HepG2 (cell line): ENCODE measurements around the gene SLC2A11. TPM values are rescaled to one million over a fixed set of nuclear protein-coding genes. Genes with fewer than 3 reads are reported as not detected.
A peak's percentile ranks its signal among the peaks of the same experiment; 100 is the strongest.

Experiments used
- ATAC-seq: fragments of 200-7000 bp; cut with Tn5 transposase; 3 replicates; pipeline ENCODE4 v1.9.1; 2020; ENCODE audit warnings: mild to moderate bottlenecking, moderate library complexity
- BruUV-seq: library from RNA; stranded (reverse); fragments of 400-500 nt; replicated peaks from 2 replicates; lab custom pipeline; 2021; lab: Mats Ljungman, UMichigan
- CTCF ChIA-PET: fragments of 300-600 bp; formaldehyde crosslinking; extraction: SDS; loops from one replicate; lab custom pipeline; 2021; ENCODE audit warnings: low total read pairs, inconsistent platforms, low intra/inter-chr PET ratio; lab: Yijun Ruan, JAX
- POLR2A ChIA-PET: fragments of 350-600 bp; sonication (Branson Sonifier 250); formaldehyde crosslinking; loops from one replicate; lab custom pipeline; 2020; ENCODE audit warnings: antibody characterized with exemption, inconsistent platforms; lab: Yijun Ruan, JAX
- DNase-seq: peaks from one replicate; pipeline ENCODE4 v3.0.0-alpha.2; 2015; ENCODE audit warnings: low spot score
- FAIRE-seq: peaks from 3 replicates; lab custom pipeline; 2011; peaks lifted over from hg19 to GRCh38; lab: Jason Lieb, UNC
- H2AFZ ChIP-seq: one replicate; pipeline ENCODE4 v1.6.1; 2011; ENCODE audit warnings: low read length, inconsistent platforms
- H3K27ac ChIP-seq: fragments of 300-600 bp; 3 replicates; pipeline ENCODE4 v1.8.0; 2011; ENCODE audit warnings: mixed run types, mild to moderate bottlenecking, mixed read lengths, low read length, inconsistent platforms; ENCODE audit not compliant: insufficient read depth; ENCODE audit errors: extremely low read length
- H3K27me3 ChIP-seq, 2 experiments: fragments of 200-600 bp in 1 of 2; 2 replicates in 1 of 2; 3 replicates in 1 of 2; pipeline versions ENCODE4 v1.6.0 to v1.8.0; 2011; ENCODE audit warnings: low read length in 2 of 2, mild to moderate bottlenecking in 2 of 2, moderate library complexity in 2 of 2, inconsistent platforms in 1 of 2; ENCODE audit not compliant: insufficient read depth in 2 of 2, control insufficient read depth in 1 of 2
- H3K36me3 ChIP-seq, 2 experiments: fragments of 200-600 bp in 1 of 2; replicated peaks in 1 of 2; 2 replicates in 1 of 2; 3 replicates in 1 of 2; pipeline versions ENCODE4 v1.5.1 to v1.8.0; 2011; ENCODE audit warnings: low read length in 2 of 2, inconsistent platforms in 1 of 2; ENCODE audit not compliant: insufficient read depth in 2 of 2, control insufficient read depth in 1 of 2
- H3K4me1 ChIP-seq: 2 replicates; pipeline ENCODE4 v1.5.1; 2012; ENCODE audit warnings: low read length, inconsistent platforms; ENCODE audit not compliant: insufficient read depth
- H3K4me2 ChIP-seq: 2 replicates; pipeline ENCODE4 v1.6.0; 2011; ENCODE audit warnings: low read depth, low read length, inconsistent platforms
- H3K4me3 ChIP-seq, 3 experiments: fragments of 200-600 bp in 1 of 3; sonication (generic), shearing (Covaris generic) in 1 of 3; replicated peaks in 1 of 3; 2 replicates each; pipeline ENCODE4 v1.5.1; 2011 to 2016; ENCODE audit warnings: low read length in 3 of 3, inconsistent platforms in 2 of 3, low read depth in 2 of 3, mild to moderate bottlenecking in 2 of 3, control low read depth in 1 of 3, mixed read lengths in 1 of 3; ENCODE audit not compliant: insufficient read depth in 1 of 3
- H3K79me2 ChIP-seq: one replicate; pipeline ENCODE4 v1.6.1; 2011; ENCODE audit warnings: low read length, inconsistent platforms; ENCODE audit not compliant: insufficient read depth
- H3K9ac ChIP-seq: 2 replicates; pipeline ENCODE4 v1.6.0; 2011; ENCODE audit warnings: mild to moderate bottlenecking, low read depth, low read length, inconsistent platforms; ENCODE audit not compliant: insufficient read depth
- H3K9me3 ChIP-seq: 2 replicates; pipeline ENCODE4 v1.5.1; 2012; ENCODE audit warnings: mild to moderate bottlenecking, low read length
- H4K20me1 ChIP-seq: 2 replicates; pipeline ENCODE4 v1.6.0; 2011; ENCODE audit warnings: inconsistent platforms, mild to moderate bottlenecking, low read length, moderate library complexity; ENCODE audit not compliant: insufficient read depth
- ATAD3A ChIP-seq: sonication (generic); formaldehyde crosslinking; IDR thresholded peaks from 2 replicates; pipeline ENCODE4 v1.4.0; 2020; ENCODE audit warnings: missing genetic modification reagents
- CEBPB ChIP-seq: IDR thresholded peaks from 2 replicates; pipeline ENCODE4 v1.6.1; 2011; ENCODE audit warnings: low read depth, low read length, improper control_type of control experiment, borderline replicate concordance
- DBP ChIP-seq: sonication (generic); formaldehyde crosslinking; IDR thresholded peaks from 2 replicates; pipeline ENCODE4 v1.4.0; 2020; ENCODE audit warnings: missing genetic modification reagents; ENCODE audit errors: not compliant biosample characterization
- GLMP ChIP-seq: sonication (generic); formaldehyde crosslinking; IDR thresholded peaks from 2 replicates; pipeline ENCODE4 v1.9.0; 2021; ENCODE audit warnings: missing genetic modification reagents, mild to moderate bottlenecking, borderline replicate concordance
- KDM3A ChIP-seq: IDR thresholded peaks from 2 replicates; pipeline ENCODE4 v1.6.1; 2018; ENCODE audit warnings: low read depth, missing compliant biosample characterization
- MAF1 ChIP-seq: sonication (generic); formaldehyde crosslinking; IDR thresholded peaks from 2 replicates; pipeline ENCODE4 v1.5.0; 2020; ENCODE audit warnings: missing genetic modification reagents, borderline replicate concordance
- NFE2L1 ChIP-seq: sonication (generic); formaldehyde crosslinking; IDR thresholded peaks from 2 replicates; pipeline ENCODE4 v1.4.0; 2020; ENCODE audit warnings: missing genetic modification reagents, mild to moderate bottlenecking, borderline replicate concordance
- RARG ChIP-seq: sonication (generic); formaldehyde crosslinking; IDR thresholded peaks from 2 replicates; pipeline ENCODE4 v1.4.0; 2020; ENCODE audit warnings: low read depth, mild to moderate bottlenecking, missing genetic modification reagents
- SRSF9 ChIP-seq: fragments of 200-400 bp; formaldehyde crosslinking; IDR thresholded peaks from 2 replicates; pipeline ENCODE4 v1.6.1; 2018; ENCODE audit warnings: borderline replicate concordance, mild to moderate bottlenecking, low read depth, low read length; ENCODE audit not compliant: insufficient read depth, poor library complexity, severe bottlenecking
- TP53 ChIP-seq: sonication (generic); formaldehyde crosslinking; conservative IDR thresholded peaks from 2 replicates; pipeline ENCODE4 v1.4.0; 2020; ENCODE audit warnings: missing genetic modification reagents
- ZNF350 ChIP-seq: sonication (generic); formaldehyde crosslinking; IDR thresholded peaks from 2 replicates; pipeline ENCODE4 v1.4.0; 2020; ENCODE audit warnings: mild to moderate bottlenecking, low read depth, missing genetic modification reagents, borderline replicate concordance
- ZNF513 ChIP-seq: sonication (generic); formaldehyde crosslinking; conservative IDR thresholded peaks from 2 replicates; pipeline ENCODE4 v1.5.0; 2020; ENCODE audit warnings: missing genetic modification reagents
- ZNF747 ChIP-seq: sonication (generic); formaldehyde crosslinking; IDR thresholded peaks from 2 replicates; pipeline ENCODE4 v1.8.1; 2023; ENCODE audit warnings: missing genetic modification reagents, mild to moderate bottlenecking, borderline replicate concordance
- ZNF75D ChIP-seq: sonication (generic); formaldehyde crosslinking; IDR thresholded peaks from 2 replicates; pipeline ENCODE4 v1.8.1; 2023; ENCODE audit warnings: missing genetic modification reagents, mild to moderate bottlenecking, borderline replicate concordance
- WGBS: methylation state at CpG from one replicate; pipeline ENCODE4 v1.1.6; 2017; ENCODE audit warnings: low lambda C conversion rate; 5-methylcytosine and 5-hydroxymethylcytosine counted together
- in situ Hi-C: cut with HindIII; loops from 2 replicates; pipeline ENCODE4 v1.10.0; 2017; ENCODE audit warnings: low pct_unique_long_range_greater_than_20kb; ENCODE audit not compliant: extremely low pct_ligation_motif_present
- intact Hi-C: fragments of 100-400 bp; cut with micrococcal nuclease; formaldehyde crosslinking; loops from one replicate; pipeline ENCODE4 v1.10.0; 2022; ENCODE audit not compliant: unreplicated experiment
- polyA plus RNA-seq, 8 experiments: library from polyadenylated mRNA; depleted of rRNA in 3 of 8; stranded (reverse) in 7 of 8; unstranded in 1 of 8; fragments of >200 nt; fragmentation: Illumina TruSeq in 4 of 8; extraction: Trizol in 4 of 8; gene quantifications; 2 replicates each; pipeline versions ENCODE4 v1.2.1 to v1.2.3, GENCODE V29; 2011 to 2016; ENCODE audit warnings: low read depth in 4 of 8, missing spikeins in 1 of 8, mixed read lengths in 1 of 8; ENCODE audit not compliant: insufficient read depth in 1 of 8
- total RNA-seq, 5 experiments: library from RNA; depleted of rRNA; stranded (reverse); fragments of >200 nt; fragmentation: Illumina TruSeq; extraction: Trizol; gene quantifications; 2 replicates each; pipeline ENCODE4 v1.2.3, GENCODE V29; 2016; ENCODE audit warnings: low read depth in 1 of 5

Gene SLC2A11
- total and polyA plus RNA-seq, 2 of the 13 experiments (the other 11 are each of a cell fraction or from before 2014, with no cell fraction given) = 15.2 to 15.4 TPM

- intact Hi-C loops (no loop called here), in situ Hi-C loops (no loop called here)
- Histone ChIP-seq H3K79me2 (no peaks in the 10 kb centered on the region), H3K4me3 (no peak overlapping the region), H3K4me2 (no peak overlapping the region), H3K4me1 (no peaks in the 10 kb centered on the region), H3K36me3 (peaks cover 12 to 21% of the 10 kb centered on the region in 2 experiments), H3K9ac (no peak overlapping the region), H2AFZ (no peak overlapping the region), H3K9me3 (no peaks in the 10 kb centered on the region), H3K27me3 (no peaks in the 10 kb centered on the region), H4K20me1 (no peaks in the 10 kb centered on the region), H3K27ac (no peak overlapping the region)
- no peak for DNase-seq
- TF ChIP-seq KDM3A (CRISPR knock-in tag) (no peak), CEBPB (peak; percentile 55; the same call in 1 of the 2 replicates)
- CTCF ChIA-PET = no interaction called here
- WGBS = 98% methylated on average over 4 of the region's 4 CpGs
- FAIRE-seq = no peak
- ATAC-seq = no peak
- BruUV-seq = no TSS peak
- POLR2A ChIA-PET = no interaction called here
These were observed 45.3 kb upstream of the SLC2A11 start for GRCh38 chr22:23812378-23812777.

- Histone ChIP-seq H3K9me3 (no peaks in the 10 kb centered on the region), H3K9ac (no peak overlapping the region), H3K79me2 (no peaks in the 10 kb centered on the region), H3K4me1 (no peaks in the 10 kb centered on the region), H3K4me3 (no peak overlapping the region), H3K4me2 (no peak overlapping the region), H3K27me3 (no peaks in the 10 kb centered on the region), H3K36me3 (peaks cover 17 to 39% of the 10 kb centered on the region in 2 experiments), H2AFZ (no peak overlapping the region), H4K20me1 (no peaks in the 10 kb centered on the region), H3K27ac (no peak overlapping the region)
- 97% methylated on average over 9 of the region's 10 CpGs for WGBS
- POLR2A ChIA-PET = interaction anchor here (0.9 kb wide), 1 partner anchor 45 kb away, joined by 3 read pairs; no protein-coding TSS in a partner anchor
- no peak for FAIRE-seq
- no TSS peak for BruUV-seq
- intact Hi-C loops (no loop called here), in situ Hi-C loops (no loop called here)
- TF ChIP-seq ZNF350 (CRISPR knock-in tag) (no peak), ZNF747 (no peak), ZNF513 (CRISPR knock-in tag) (no peak), ZNF75D (CRISPR knock-in tag) (no peak), NFE2L1 (CRISPR knock-in tag) (no peak), GLMP (CRISPR knock-in tag) (no peak), ATAD3A (CRISPR knock-in tag) (no peak), DBP (CRISPR knock-in tag) (no peak), TP53 (CRISPR knock-in tag) (no peak), SRSF9 (no peak), MAF1 (CRISPR knock-in tag) (no peak), RARG (CRISPR knock-in tag) (no peak)
- no peak for DNase-seq
- ATAC-seq = no peak
- CTCF ChIA-PET = no interaction called here
These were observed 42.0 kb upstream of the SLC2A11 start for GRCh38 chr22:23815541-23816155.
